ENCODE measurements around the gene NFATC2. TPM values are rescaled to one million over a fixed set of nuclear protein-coding genes. Genes with fewer than 3 reads are reported as not detected.

The NFATC2 gene
- total RNA-seq, 1 donor from 2014 or later = 7.6 TPM

DNA sequence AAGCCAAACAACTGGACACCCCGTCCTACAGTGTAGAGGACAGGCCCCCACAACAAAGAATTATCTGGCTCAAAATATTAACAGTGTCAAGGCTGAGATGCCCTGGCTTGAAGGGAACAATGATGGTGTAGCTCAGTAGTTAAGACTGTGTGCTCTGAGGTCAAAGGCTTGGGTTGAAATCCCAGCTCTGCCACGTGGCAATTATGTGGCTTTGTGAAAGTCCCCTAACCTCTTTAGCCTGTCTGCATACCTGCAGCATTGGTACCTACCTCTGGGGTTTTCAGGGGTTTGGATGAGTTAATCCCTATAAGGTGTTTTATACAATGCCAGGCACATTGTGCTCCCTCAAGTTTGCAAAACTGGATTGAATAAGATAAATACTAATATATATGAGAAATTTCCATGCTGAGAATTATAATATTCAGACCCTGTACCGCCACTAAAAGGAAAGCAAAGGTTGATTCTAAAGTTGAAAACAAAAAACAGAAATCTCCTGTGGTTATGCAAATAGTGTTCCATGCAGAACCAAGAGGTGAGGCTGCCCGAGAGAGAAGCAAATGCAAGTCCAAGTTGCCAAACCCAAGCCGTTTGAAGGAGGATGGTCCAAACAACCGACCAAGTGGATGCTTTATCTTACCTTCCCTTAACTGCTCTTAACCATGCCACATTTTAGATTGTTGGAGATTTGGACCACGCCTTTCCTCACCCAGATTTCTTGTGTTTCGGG lies 199.8 kb downstream of the NFATC2 start:
- no peak for TF ChIP-seq CTCF (IDR thresholded peaks at IDR 0.05)
- DNase-seq (no peak), ATAC-seq (no peak)
- intact Hi-C loops (cut with DNase I) = no loop called here
- no peak overlapping the region for H3K4me3 ChIP-seq
- H3K36me3 ChIP-seq = no peaks in the 10 kb centered on the region
- H3K4me1 ChIP-seq = no peaks in the 10 kb centered on the region
- H3K27ac ChIP-seq = no peak overlapping the region
- H3K27me3 ChIP-seq = no peaks in the 10 kb centered on the region
- H3K9me3 ChIP-seq = no peaks in the 10 kb centered on the region

DNA sequence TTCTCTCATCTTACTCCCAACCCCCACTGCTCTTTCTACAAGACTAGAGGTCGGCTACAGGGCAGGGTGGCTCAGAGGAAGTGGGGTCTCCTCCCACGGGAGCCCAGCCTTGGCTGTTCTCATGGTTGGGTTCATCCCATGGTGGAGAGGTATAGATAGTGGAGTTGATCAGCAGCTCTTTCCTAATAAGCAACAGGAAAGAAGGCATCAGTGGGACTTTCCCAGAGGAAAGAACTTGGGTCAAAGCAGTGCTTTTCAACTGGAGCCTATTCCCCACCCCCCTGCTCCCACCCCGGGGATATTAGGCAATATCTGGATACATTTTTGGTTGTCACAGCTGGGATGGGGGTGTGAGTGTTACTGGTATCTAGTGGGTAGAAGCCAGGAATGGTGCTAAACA lies 200.9 kb downstream of the NFATC2 start:
- Histone ChIP-seq H3K4me3 (no peak overlapping the region), H3K4me1 (no peaks in the 10 kb centered on the region), H3K27ac (no peak overlapping the region), H3K9me3 (no peaks in the 10 kb centered on the region), H3K36me3 (no peaks in the 10 kb centered on the region), H3K27me3 (no peaks in the 10 kb centered on the region)
- no peak for ATAC-seq
- intact Hi-C loops (cut with DNase I) = no loop called here
- TF ChIP-seq CTCF (IDR thresholded peaks at IDR 0.05) = no peak
- DNase-seq = no peak

DNA sequence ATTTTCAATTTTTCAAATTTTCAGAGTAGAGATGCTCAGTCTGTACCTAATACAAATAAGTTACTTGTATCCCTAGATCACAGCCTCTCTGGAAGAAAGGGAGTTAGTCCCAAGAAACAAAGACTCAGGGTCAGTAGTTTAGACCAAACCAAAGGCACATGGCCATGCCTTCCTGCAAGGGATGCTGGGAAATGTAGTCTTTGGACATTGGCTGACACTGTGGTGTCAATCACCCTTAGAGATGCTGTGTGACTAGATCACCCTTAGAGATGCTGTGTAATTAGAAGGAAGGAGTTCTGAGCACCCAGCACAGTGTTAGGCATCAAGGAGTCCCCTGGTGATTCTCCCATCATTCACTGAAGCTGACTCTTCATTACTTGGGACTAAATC lies 202.1 kb downstream of the NFATC2 start:
- no peak for TF ChIP-seq CTCF (IDR thresholded peaks at IDR 0.05)
- Histone ChIP-seq H3K27ac (no peak overlapping the region), H3K4me3 (no peak overlapping the region), H3K27me3 (no peaks in the 10 kb centered on the region), H3K4me1 (no peaks in the 10 kb centered on the region), H3K9me3 (no peaks in the 10 kb centered on the region), H3K36me3 (no peaks in the 10 kb centered on the region)
- intact Hi-C loops (cut with DNase I) = no loop called here
- no peak for DNase-seq
- no peak for ATAC-seq

GRCh38 chr20:51339721-51340450 lies 202.6 kb downstream of the NFATC2 start:
- no peaks in the 10 kb centered on the region for H3K4me1 ChIP-seq
- H3K36me3 ChIP-seq = no peaks in the 10 kb centered on the region
- DNase-seq = no peak
- H3K27me3 ChIP-seq = no peaks in the 10 kb centered on the region
- TF ChIP-seq CTCF (IDR thresholded peaks at IDR 0.05) = no peak
- H3K4me3 ChIP-seq = no peak overlapping the region
- ATAC-seq = no peak
- intact Hi-C loops (cut with DNase I) = no loop called here
- no peaks in the 10 kb centered on the region for H3K9me3 ChIP-seq
- no peak overlapping the region for H3K27ac ChIP-seq

GRCh38 chr20:51338692-51339440 lies 203.7 kb downstream of the NFATC2 start:
- TF ChIP-seq CTCF (IDR thresholded peaks at IDR 0.05) = no peak
- Histone ChIP-seq H3K4me1 (no peaks in the 10 kb centered on the region), H3K27ac (no peak overlapping the region), H3K27me3 (no peaks in the 10 kb centered on the region), H3K36me3 (no peaks in the 10 kb centered on the region), H3K9me3 (no peaks in the 10 kb centered on the region), H3K4me3 (no peak overlapping the region)
- ATAC-seq = no peak
- intact Hi-C loops (cut with DNase I) = no loop called here
- no peak for DNase-seq

Measured in upper lobe of right lung (tissue), 1 donor.